Stimulated activated CD8-positive, alpha-beta memory T cell treated with anti-CD3 and anti-CD28 coated beads, Interleukin-12 subunit alpha, Interleukin-12 subunit beta, amount 100 ng/mL, for 24 hours (primary cell): ENCODE measurements around the gene MAP4K2.
"Not testable (repeated sequence)": the region's sequence is repeated elsewhere in the genome, so short reads cannot be mapped to it uniquely, and the experiment has no call there.

Experiments
- DNase-seq: peaks from one replicate; pipeline ENCODE4 v3.0.0-alpha.2; 2020; ENCODE audit errors: extremely low read depth

Gene MAP4K2

DNA sequence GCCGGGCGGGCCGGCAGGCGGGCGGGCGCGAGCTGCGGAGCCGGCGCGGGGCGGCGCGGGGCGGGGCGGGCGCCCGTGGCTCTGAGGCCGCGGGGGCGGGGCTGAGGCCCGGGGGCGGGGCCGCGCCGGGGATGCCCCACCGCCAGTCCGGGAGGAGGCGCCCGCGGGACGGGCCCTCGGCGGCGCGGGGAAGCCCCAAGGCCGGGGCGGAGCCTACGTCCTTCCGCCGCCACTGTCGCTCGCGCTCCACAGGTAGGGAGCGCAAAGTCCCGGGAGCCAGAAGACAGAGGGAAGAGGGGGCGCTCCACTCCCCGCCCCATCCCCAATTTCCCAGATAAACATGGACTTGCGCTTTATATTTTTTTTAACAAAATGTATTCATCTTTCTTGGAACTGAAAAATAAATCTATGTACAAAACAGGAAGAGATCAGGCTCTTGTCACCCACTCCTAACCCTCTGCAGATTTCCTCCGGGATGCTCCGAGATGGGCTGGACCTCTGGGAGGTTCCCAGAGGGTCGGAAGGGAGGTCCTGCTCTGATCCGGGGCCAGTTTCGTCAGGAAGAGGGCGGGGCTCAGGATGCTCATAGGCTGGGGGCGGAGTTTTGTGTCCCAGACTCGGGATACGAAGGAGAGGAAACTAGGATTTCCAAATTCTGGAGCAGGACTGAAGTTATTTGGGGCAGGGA lies at the start of gene MAP4K2:
Gene MAP4K2 (minus strand): TSS at position 57 of the 688 bp plus-strand sequence. CDS start 65 bp downstream, outside the sequence.
- DNase-seq: peak; percentile 69

DNA sequence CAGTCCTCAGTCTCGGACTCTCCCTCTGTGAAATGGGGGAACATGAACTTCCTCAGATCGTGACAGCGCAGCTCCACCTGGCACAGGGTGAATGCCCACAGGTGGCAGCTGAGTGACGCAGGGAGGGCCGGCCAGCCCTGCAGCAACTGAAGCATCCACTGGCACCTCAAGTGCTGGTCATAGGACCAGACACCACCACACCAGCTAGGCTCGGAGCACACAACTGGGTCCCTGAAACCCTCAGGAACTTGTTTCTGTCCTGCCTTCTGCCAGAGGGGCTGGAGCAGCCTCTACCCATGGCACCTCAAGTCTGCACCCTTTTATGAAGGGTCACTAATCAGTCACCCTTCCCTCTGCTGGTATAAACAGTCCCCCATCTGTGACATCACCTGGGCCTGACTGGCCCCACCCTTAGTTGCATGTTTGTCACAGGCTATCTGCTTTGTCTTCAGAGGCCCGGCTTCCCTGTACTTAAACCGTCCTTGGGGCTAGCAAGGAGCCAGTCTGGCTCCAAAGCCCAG lies 48.9 kb upstream of the MAP4K2 start:
- DNase-seq: no peak

GRCh38 chr11:64850979-64851567 lies 48.1 kb upstream of the MAP4K2 start:
- no peak for DNase-seq

- DNase-seq: no peak
Measured at GRCh38 chr11:64849598-64850356, 46.8 kb upstream of the MAP4K2 start.

- no peak for DNase-seq
Measured at GRCh38 chr11:64848826-64849597, 46.0 kb upstream of the MAP4K2 start.

GRCh38 chr11:64848214-64848825 lies 45.3 kb upstream of the MAP4K2 start:
- DNase-seq: no peak

- DNase-seq: peak; percentile 78
Measured at GRCh38 chr11:64846998-64847666, 44.1 kb upstream of the MAP4K2 start.

DNA sequence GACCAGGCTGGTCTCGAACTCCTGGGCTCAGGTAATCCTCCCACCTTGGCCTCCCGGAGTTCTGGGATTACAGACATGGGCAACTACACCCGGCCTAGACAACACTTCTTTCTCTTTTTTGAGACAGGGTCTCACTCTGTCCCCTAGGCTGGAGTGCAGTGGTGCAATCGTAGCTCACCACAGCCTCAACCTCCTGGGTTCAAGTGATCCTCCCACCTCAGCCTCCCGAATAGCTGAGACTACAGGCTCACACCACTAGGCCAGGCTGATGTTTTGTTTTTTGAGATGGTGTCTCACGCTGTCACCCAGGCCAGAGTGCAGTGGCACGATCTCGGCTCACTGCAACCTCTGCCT lies 42.7 kb upstream of the MAP4K2 start:
- DNase-seq: not testable (repeated sequence)

- DNase-seq: no peak
Measured at GRCh38 chr11:64845129-64845775, 42.2 kb upstream of the MAP4K2 start.

DNA sequence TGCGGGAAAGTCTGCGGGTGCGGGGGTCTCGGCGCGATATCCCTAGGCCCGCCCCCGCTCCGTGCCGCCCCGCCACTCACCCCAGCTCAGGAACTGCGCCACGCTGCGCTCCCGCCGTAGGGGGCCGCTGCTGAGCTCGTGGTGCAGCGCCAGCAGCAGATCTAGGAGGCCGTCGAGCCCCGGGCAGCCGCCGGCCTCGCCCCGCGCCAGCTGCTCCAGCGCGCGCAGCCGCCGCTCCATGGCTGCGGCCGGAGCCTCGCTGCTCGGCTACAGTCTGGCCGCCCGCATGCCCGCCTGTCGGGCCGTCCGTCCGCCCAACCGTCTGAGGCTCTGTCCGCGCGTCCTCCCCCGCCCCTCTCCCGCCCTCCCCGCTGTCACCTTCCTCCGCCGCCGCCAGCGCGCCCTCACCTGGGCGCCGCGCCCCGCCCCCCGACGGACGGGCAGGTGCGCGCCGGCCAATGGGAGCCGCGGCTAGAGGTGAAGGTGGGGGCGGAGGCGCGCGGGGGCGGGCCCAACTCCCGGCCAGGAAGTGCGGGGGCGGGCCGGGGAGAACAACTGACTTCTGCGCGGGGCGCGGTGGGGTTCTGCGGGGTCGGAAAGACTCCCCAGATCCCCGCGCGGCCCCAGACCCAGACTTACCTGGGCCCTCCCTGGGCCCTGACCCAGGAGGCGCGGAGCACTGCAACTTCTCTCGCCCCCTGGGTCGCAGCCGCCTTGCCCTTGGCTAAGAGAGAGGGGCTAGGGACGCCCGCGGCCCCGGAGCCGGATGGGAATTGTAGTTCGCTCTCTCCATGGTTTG lies 41.5 kb upstream of the MAP4K2 start, which contains the start of gene CDC42BPG:
Gene CDC42BPG (minus strand): TSS at position 324 of the 799 bp plus-strand sequence. CDS start 84 bp downstream, at position 240.
- DNase-seq: no peak

GRCh38 chr11:64843686-64844329 lies 40.8 kb upstream of the MAP4K2 start:
- no peak for DNase-seq

- DNase-seq: no peak
Measured at GRCh38 chr11:64842851-64843685, 40.1 kb upstream of the MAP4K2 start.

DNA sequence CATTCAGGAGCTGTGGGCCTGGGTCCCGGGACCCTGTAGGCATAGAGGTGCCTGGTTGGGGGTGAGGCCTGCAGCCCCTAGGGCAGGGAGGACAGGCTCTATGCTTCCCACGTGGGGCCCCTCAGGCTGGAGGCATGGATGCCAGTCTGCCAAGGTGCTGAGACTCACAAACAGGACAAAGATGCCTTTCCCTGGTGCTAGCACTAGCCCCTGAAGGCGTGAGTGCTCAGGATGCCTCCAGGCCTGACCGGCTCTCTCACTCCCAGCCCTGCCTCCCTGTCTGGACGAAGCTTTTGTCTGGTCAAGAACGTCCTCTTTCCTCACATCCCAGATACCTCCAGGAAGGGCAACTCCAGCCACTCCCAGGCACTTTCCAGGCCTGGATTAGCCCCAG lies 39.3 kb upstream of the MAP4K2 start:
- DNase-seq: no peak

DNA sequence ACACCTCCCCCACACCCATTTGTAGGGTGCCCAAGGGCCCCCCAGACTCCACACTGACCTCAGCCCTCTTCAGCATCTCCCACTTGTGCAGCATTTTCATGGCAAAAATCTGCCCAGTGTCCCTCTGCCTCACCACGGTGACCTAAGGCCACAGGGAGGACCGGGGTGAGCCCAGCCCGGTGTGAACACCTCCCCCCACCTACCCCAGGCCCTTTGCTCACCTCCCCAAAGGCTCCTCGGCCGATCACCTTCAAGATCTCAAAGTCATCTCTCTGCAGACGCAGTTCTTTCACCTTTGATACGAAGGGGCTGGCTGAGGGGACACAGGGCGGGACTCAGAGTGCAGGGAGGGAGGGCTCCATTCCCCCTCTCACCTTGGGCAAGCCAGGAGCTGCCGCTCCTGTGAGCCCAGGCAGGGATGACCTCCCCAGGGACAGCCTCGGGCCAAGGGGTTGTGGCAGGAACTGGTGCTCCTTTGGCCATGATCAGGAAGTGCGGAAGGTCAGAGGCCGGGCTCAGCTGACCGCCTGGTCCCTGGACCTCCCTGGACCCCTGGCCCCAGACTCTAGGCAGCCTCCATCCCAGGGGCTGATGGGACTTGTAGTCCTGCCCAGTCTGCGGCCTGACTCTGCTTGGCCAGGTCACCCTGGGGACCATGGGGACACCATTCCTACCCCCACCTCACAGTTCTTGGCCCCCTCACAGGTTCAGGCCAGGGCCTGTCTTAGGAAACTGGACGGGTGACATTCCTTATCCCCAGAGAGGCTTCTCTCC lies 38.8 kb upstream of the MAP4K2 start:
- DNase-seq: no peak

- DNase-seq: no peak
Measured at GRCh38 chr11:64839887-64840782, 37.1 kb upstream of the MAP4K2 start.

- no peak for DNase-seq
Measured at GRCh38 chr11:64839335-64839734, 36.3 kb upstream of the MAP4K2 start.
